ENCODE data around the gene STT3B. TPM values are rescaled to one million over a fixed set of nuclear protein-coding genes. Genes with fewer than 3 reads are reported as not detected.

The STT3B gene
- total and polyA plus RNA-seq, 3 experiments from 2014 or later: 107 to 137 (median 116) TPM

GRCh38 chr3:31636694-31637442 is 104.1 kb downstream of the STT3B start:
- no peak overlapping the region for H3K27ac ChIP-seq (ENCODE audit: low read depth, low read length)
- Mint-ChIP-seq H3K9me3 (no peaks in the 10 kb centered on the region), H3K36me3 (peaks cover 3 to 43% (median 14%) of the 10 kb centered on the region in 3 donors), H3K27me3 (no peaks in the 10 kb centered on the region), H3K27ac (peak overlapping the region in 7 of 8 donors; percentile 75 to 88 (median 82)), H3K4me1 (peaks cover 38 to 52% (median 50%) of the 10 kb centered on the region in 3 donors), H3K4me3 (peak overlapping the region in 5 of 7 donors; percentile 46 to 77 (median 63))
- no peaks in the 10 kb centered on the region for H3K27me3 ChIP-seq (ENCODE audit: insufficient read depth, low read length, poor library complexity, severe bottlenecking)
- peak overlapping the region; percentile 10 for H3K4me3 ChIP-seq (ENCODE audit: low read length)
- POLR2A ChIA-PET: no interaction called here
- peak in 2 of 5 donors; percentile 7 to 17 for DNase-seq
- H3K36me3 ChIP-seq (ENCODE audit: insufficient read depth, low read length): peaks cover 4% of the 10 kb centered on the region
- peaks cover 34% of the 10 kb centered on the region for H3K4me1 ChIP-seq (ENCODE audit: insufficient read depth, low read length)
- no peaks in the 10 kb centered on the region for H3K9me3 ChIP-seq (ENCODE audit: low read length)
- CTCF ChIA-PET: interaction anchor here (0.8 to 1.3 kb wide), 2 partner anchors 10 to 91 kb away, joined by 3 read pairs; no protein-coding TSS in a partner anchor

- H3K9me3 Mint-ChIP-seq: no peaks in the 10 kb centered on the region
- CTCF ChIA-PET: no interaction called here
- H3K4me3 ChIP-seq (ENCODE audit: low read length): no peak overlapping the region
- H3K4me3 Mint-ChIP-seq: no peak overlapping the region
- H3K27me3 ChIP-seq (ENCODE audit: insufficient read depth, low read length, poor library complexity, severe bottlenecking): no peaks in the 10 kb centered on the region
- peak overlapping the region in 1 of 8 donors; percentile 70 for H3K27ac Mint-ChIP-seq
- POLR2A ChIA-PET: no interaction called here
- no peak overlapping the region for H3K27ac ChIP-seq (ENCODE audit: low read depth, low read length)
- H3K27me3 Mint-ChIP-seq: no peaks in the 10 kb centered on the region
- no peaks in the 10 kb centered on the region for H3K36me3 ChIP-seq (ENCODE audit: insufficient read depth, low read length)
- peaks cover 29% of the 10 kb centered on the region for H3K4me1 ChIP-seq (ENCODE audit: insufficient read depth, low read length)
- DNase-seq: no peak
- no peaks in the 10 kb centered on the region for H3K9me3 ChIP-seq (ENCODE audit: low read length)
- H3K36me3 Mint-ChIP-seq: peaks cover 7 to 26% (median 9%) of the 10 kb centered on the region in 3 donors
- H3K4me1 Mint-ChIP-seq: peaks cover 27 to 38% (median 28%) of the 10 kb centered on the region in 3 donors
These were observed 107.1 kb downstream of the STT3B start for GRCh38 chr3:31639828-31640227.

- no peak overlapping the region for H3K4me3 ChIP-seq (ENCODE audit: low read length)
- Mint-ChIP-seq H3K9me3 (peaks cover 23 to 30% (median 25%) of the 10 kb centered on the region in 5 donors), H3K27ac (no peak overlapping the region), H3K27me3 (no peaks in the 10 kb centered on the region), H3K4me3 (no peak overlapping the region), H3K36me3 (peaks cover 15 to 44% (median 26%) of the 10 kb centered on the region in 3 donors), H3K4me1 (peaks cover 0 to 3% (median 2%) of the 10 kb centered on the region in 3 donors)
- peaks cover 10% of the 10 kb centered on the region for H3K9me3 ChIP-seq (ENCODE audit: low read length)
- H3K27me3 ChIP-seq (ENCODE audit: insufficient read depth, low read length, poor library complexity, severe bottlenecking): no peaks in the 10 kb centered on the region
- H3K36me3 ChIP-seq (ENCODE audit: insufficient read depth, low read length): no peaks in the 10 kb centered on the region
- H3K4me1 ChIP-seq (ENCODE audit: insufficient read depth, low read length): no peaks in the 10 kb centered on the region
- DNase-seq: no peak
- POLR2A ChIA-PET: no interaction called here
- CTCF ChIA-PET: no interaction called here
- H3K27ac ChIP-seq (ENCODE audit: low read depth, low read length): no peak overlapping the region
These were observed 112.5 kb downstream of the STT3B start for GRCh38 chr3:31645256-31645655.

- POLR2A ChIA-PET: no interaction called here
- peaks cover 32% of the 10 kb centered on the region for H3K9me3 ChIP-seq (ENCODE audit: low read length)
- Mint-ChIP-seq H3K4me1 (peaks cover 0 to 3% (median 0%) of the 10 kb centered on the region in 3 donors), H3K36me3 (peaks cover 15 to 63% (median 29%) of the 10 kb centered on the region in 3 donors), H3K9me3 (peaks cover 45 to 60% (median 55%) of the 10 kb centered on the region in 5 donors), H3K27ac (no peak overlapping the region), H3K4me3 (peak overlapping the region in 1 of 7 donors; percentile 1), H3K27me3 (no peaks in the 10 kb centered on the region)
- no peaks in the 10 kb centered on the region for H3K36me3 ChIP-seq (ENCODE audit: insufficient read depth, low read length)
- no peaks in the 10 kb centered on the region for H3K27me3 ChIP-seq (ENCODE audit: insufficient read depth, low read length, poor library complexity, severe bottlenecking)
- H3K4me3 ChIP-seq (ENCODE audit: low read length): no peak overlapping the region
- DNase-seq: no peak
- CTCF ChIA-PET: no interaction called here
- no peak overlapping the region for H3K27ac ChIP-seq (ENCODE audit: low read depth, low read length)
- no peaks in the 10 kb centered on the region for H3K4me1 ChIP-seq (ENCODE audit: insufficient read depth, low read length)
These were observed 115.7 kb downstream of the STT3B start for GRCh38 chr3:31648286-31648968.

GRCh38 chr3:31652296-31652695 is 119.6 kb downstream of the STT3B start:
- DNase-seq: no peak
- no peak overlapping the region for H3K4me3 ChIP-seq (ENCODE audit: low read length)
- CTCF ChIA-PET: no interaction called here
- peaks cover 54% of the 10 kb centered on the region for H3K9me3 ChIP-seq (ENCODE audit: low read length)
- H3K27me3 ChIP-seq (ENCODE audit: insufficient read depth, low read length, poor library complexity, severe bottlenecking): no peaks in the 10 kb centered on the region
- Mint-ChIP-seq H3K27me3 (peaks cover 0 to 1% of the 10 kb centered on the region in 2 donors), H3K4me3 (no peak overlapping the region), H3K36me3 (peaks cover 10 to 63% (median 13%) of the 10 kb centered on the region in 3 donors), H3K4me1 (peaks cover 0 to 3% (median 0%) of the 10 kb centered on the region in 3 donors), H3K27ac (peak overlapping the region in 1 of 8 donors; percentile 3), H3K9me3 (peaks cover 71 to 96% (median 91%) of the 10 kb centered on the region in 5 donors)
- POLR2A ChIA-PET: no interaction called here
- H3K27ac ChIP-seq (ENCODE audit: low read depth, low read length): no peak overlapping the region
- no peaks in the 10 kb centered on the region for H3K36me3 ChIP-seq (ENCODE audit: insufficient read depth, low read length)
- no peaks in the 10 kb centered on the region for H3K4me1 ChIP-seq (ENCODE audit: insufficient read depth, low read length)

GRCh38 chr3:31653464-31653863 is 120.7 kb downstream of the STT3B start:
- no peak overlapping the region for H3K4me3 ChIP-seq (ENCODE audit: low read length)
- Mint-ChIP-seq H3K4me3 (no peak overlapping the region), H3K36me3 (peaks cover 5 to 63% (median 6%) of the 10 kb centered on the region in 3 donors), H3K4me1 (no peaks in the 10 kb centered on the region), H3K9me3 (peaks cover 73 to 98% (median 97%) of the 10 kb centered on the region in 5 donors), H3K27me3 (peaks cover 0 to 1% of the 10 kb centered on the region in 2 donors), H3K27ac (no peak overlapping the region)
- H3K9me3 ChIP-seq (ENCODE audit: low read length): peaks cover 54% of the 10 kb centered on the region
- no peaks in the 10 kb centered on the region for H3K27me3 ChIP-seq (ENCODE audit: insufficient read depth, low read length, poor library complexity, severe bottlenecking)
- no peaks in the 10 kb centered on the region for H3K4me1 ChIP-seq (ENCODE audit: insufficient read depth, low read length)
- ChIA-PET CTCF (no interaction called here), POLR2A (no interaction called here)
- no peak for DNase-seq
- no peak overlapping the region for H3K27ac ChIP-seq (ENCODE audit: low read depth, low read length)
- H3K36me3 ChIP-seq (ENCODE audit: insufficient read depth, low read length): no peaks in the 10 kb centered on the region

GRCh38 chr3:31654998-31655397 is 122.3 kb downstream of the STT3B start:
- H3K4me3 ChIP-seq (ENCODE audit: low read length): no peak overlapping the region
- peaks cover 63 to 97% (median 92%) of the 10 kb centered on the region in 5 donors for H3K9me3 Mint-ChIP-seq
- H3K27me3 ChIP-seq (ENCODE audit: insufficient read depth, low read length, poor library complexity, severe bottlenecking): no peaks in the 10 kb centered on the region
- ChIA-PET POLR2A (no interaction called here), CTCF (no interaction called here)
- no peak overlapping the region for H3K27ac Mint-ChIP-seq
- H3K4me3 Mint-ChIP-seq: no peak overlapping the region
- H3K4me1 ChIP-seq (ENCODE audit: insufficient read depth, low read length): no peaks in the 10 kb centered on the region
- peaks cover 2 to 50% (median 3%) of the 10 kb centered on the region in 3 donors for H3K36me3 Mint-ChIP-seq
- H3K9me3 ChIP-seq (ENCODE audit: low read length): peaks cover 48% of the 10 kb centered on the region
- no peaks in the 10 kb centered on the region for H3K4me1 Mint-ChIP-seq
- H3K27ac ChIP-seq (ENCODE audit: low read depth, low read length): no peak overlapping the region
- peaks cover 0 to 1% of the 10 kb centered on the region in 2 donors for H3K27me3 Mint-ChIP-seq
- no peaks in the 10 kb centered on the region for H3K36me3 ChIP-seq (ENCODE audit: insufficient read depth, low read length)
- DNase-seq: no peak

- Histone ChIP-seq H3K36me3 (ENCODE audit: insufficient read depth, low read length) (no peaks in the 10 kb centered on the region), H3K27ac (ENCODE audit: low read depth, low read length) (no peak overlapping the region), H3K4me1 (ENCODE audit: insufficient read depth, low read length) (no peaks in the 10 kb centered on the region), H3K27me3 (ENCODE audit: insufficient read depth, low read length, poor library complexity, severe bottlenecking) (no peaks in the 10 kb centered on the region), H3K4me3 (ENCODE audit: low read length) (no peak overlapping the region), H3K9me3 (ENCODE audit: low read length) (peaks cover 22% of the 10 kb centered on the region)
- no peak for DNase-seq
- Mint-ChIP-seq H3K4me1 (no peaks in the 10 kb centered on the region), H3K27ac (no peak overlapping the region), H3K36me3 (peaks cover 0 to 35% (median 1%) of the 10 kb centered on the region in 3 donors), H3K9me3 (peaks cover 51 to 75% (median 63%) of the 10 kb centered on the region in 5 donors), H3K4me3 (no peak overlapping the region), H3K27me3 (peaks cover 1 to 4% of the 10 kb centered on the region in 2 donors)
- ChIA-PET CTCF (no interaction called here), POLR2A (no interaction called here)
These were observed 126.5 kb downstream of the STT3B start for GRCh38 chr3:31659246-31659645.
